ENCODE measurements around the gene RBMS1.

Gene RBMS1

DNA sequence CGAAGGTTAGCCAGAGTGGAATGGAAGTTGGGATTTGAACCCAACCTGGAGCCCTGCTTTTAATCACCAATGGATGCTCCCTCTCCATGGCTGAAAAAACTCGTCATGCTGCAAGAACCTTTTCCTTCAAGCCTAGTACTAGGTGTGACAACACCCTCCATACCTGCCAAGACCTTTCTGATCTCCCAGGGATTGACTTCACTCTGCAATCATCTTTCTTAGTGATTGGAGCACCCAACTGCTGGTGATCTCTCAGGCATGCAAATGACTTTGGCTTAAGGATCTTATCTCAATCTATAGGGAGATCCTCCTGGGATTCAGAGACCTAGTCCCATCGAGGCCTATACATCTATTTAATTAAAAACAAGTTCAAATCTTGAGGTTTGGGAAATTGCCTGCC is 270.0 kb downstream of the RBMS1 start:
- no peak overlapping the region for H3K4me3 ChIP-seq (ENCODE audit: low read depth, low read length)
- H3K9ac ChIP-seq (ENCODE audit: low read depth, low read length): no peak overlapping the region
- no peaks in the 10 kb centered on the region for H3K27me3 ChIP-seq (ENCODE audit: control insufficient read depth, insufficient read depth, low read length)
- no peaks in the 10 kb centered on the region for H3K9me3 ChIP-seq (ENCODE audit: control insufficient read depth, insufficient read depth, low read length)
- peaks cover 6% of the 10 kb centered on the region for H3K4me1 ChIP-seq (ENCODE audit: control insufficient read depth, insufficient read depth, low read length)
- no peaks in the 10 kb centered on the region for H3K36me3 ChIP-seq (ENCODE audit: control insufficient read depth, insufficient read depth, low read length)

DNA sequence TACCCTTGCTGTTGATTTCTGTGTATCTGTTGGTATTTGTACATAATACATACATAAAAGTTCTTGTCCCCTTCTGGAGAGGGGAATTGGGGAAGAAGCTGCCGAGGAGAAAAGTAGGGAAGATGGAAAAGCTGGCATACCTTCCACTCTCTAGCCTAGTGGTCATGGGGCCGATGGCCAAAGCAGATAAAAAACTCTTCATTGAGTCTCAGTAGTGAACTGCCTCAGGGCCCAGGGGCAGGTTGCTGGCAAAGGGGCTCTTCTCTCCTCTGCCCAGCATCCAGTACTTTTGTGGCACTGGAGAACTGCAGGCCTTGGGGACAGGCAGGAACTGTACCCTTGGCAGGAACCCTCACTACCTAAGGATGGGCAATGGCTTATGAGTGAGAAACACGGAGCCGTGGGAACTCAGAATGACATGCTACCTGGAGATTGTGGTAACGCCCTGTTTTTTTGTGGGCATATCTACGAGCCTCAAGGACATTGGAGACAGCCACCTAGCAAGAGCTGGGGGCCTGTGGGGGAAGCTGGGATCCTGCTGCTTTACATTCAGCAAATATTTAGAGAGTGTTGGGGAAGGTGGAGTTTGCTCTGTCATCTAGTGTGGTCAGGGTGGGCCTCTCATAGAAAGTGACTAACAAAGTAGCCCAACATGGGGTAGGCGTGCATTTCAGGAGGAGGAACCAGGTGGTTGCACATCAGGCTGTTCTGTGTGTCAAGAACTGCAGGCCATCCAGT is 270.9 kb downstream of the RBMS1 start:
- no peak overlapping the region for H3K4me3 ChIP-seq (ENCODE audit: low read depth, low read length)
- H3K27me3 ChIP-seq (ENCODE audit: control insufficient read depth, insufficient read depth, low read length): no peaks in the 10 kb centered on the region
- no peaks in the 10 kb centered on the region for H3K36me3 ChIP-seq (ENCODE audit: control insufficient read depth, insufficient read depth, low read length)
- H3K9me3 ChIP-seq (ENCODE audit: control insufficient read depth, insufficient read depth, low read length): no peaks in the 10 kb centered on the region
- H3K9ac ChIP-seq (ENCODE audit: low read depth, low read length): no peak overlapping the region
- H3K4me1 ChIP-seq (ENCODE audit: control insufficient read depth, insufficient read depth, low read length): peaks cover 6% of the 10 kb centered on the region
